ENCODE measurements around the gene SLC43A3.
"Not testable (repeated sequence)": the region's sequence is repeated elsewhere in the genome, so short reads cannot be mapped to it uniquely, and the experiment has no call there.

SLC43A3 gene

GRCh38 chr11:57459164-57460021 is 32.5 kb upstream of the SLC43A3 start:
- no peak for DNase-seq

- DNase-seq = no peak
Observed at GRCh38 chr11:57458410-57459163, 31.7 kb upstream of the SLC43A3 start.

GRCh38 chr11:57458060-57458409 is 31.1 kb upstream of the SLC43A3 start:
- no peak for DNase-seq

- DNase-seq = no peak
Observed at GRCh38 chr11:57457643-57458023, 30.7 kb upstream of the SLC43A3 start.

- no peak for DNase-seq
Observed at GRCh38 chr11:57456960-57457642, 30.2 kb upstream of the SLC43A3 start.

- no peak for DNase-seq
Observed at GRCh38 chr11:57453543-57454177, 26.7 kb upstream of the SLC43A3 start.

- no peak for DNase-seq
Observed at GRCh38 chr11:57446055-57446454, 19.1 kb upstream of the SLC43A3 start.

GRCh38 chr11:57445122-57445394 is 18.1 kb upstream of the SLC43A3 start:
- DNase-seq = not testable (repeated sequence)

- no peak for DNase-seq
Observed at GRCh38 chr11:57444362-57445121, 17.6 kb upstream of the SLC43A3 start.

- no peak for DNase-seq
Observed at GRCh38 chr11:57440744-57441414, 14.0 kb upstream of the SLC43A3 start.

- DNase-seq = no peak
Observed at GRCh38 chr11:57439786-57440185, 12.9 kb upstream of the SLC43A3 start.

GRCh38 chr11:57438345-57439285 is 11.7 kb upstream of the SLC43A3 start:
- no peak for DNase-seq

GRCh38 chr11:57436031-57436430 is 9.1 kb upstream of the SLC43A3 start:
- DNase-seq = no peak

- no peak for DNase-seq
Observed at GRCh38 chr11:57434640-57435546, 8.0 kb upstream of the SLC43A3 start.

- no peak for DNase-seq
Observed at GRCh38 chr11:57432714-57433163, 5.8 kb upstream of the SLC43A3 start.

GRCh38 chr11:57432149-57432561 is 5.2 kb upstream of the SLC43A3 start:
- no peak for DNase-seq

- no peak for DNase-seq
Observed at GRCh38 chr11:57430952-57431351, 4.0 kb upstream of the SLC43A3 start.

- DNase-seq = no peak
Observed at GRCh38 chr11:57429946-57430345, 3.0 kb upstream of the SLC43A3 start.

GRCh38 chr11:57428643-57429042 is 1.7 kb upstream of the SLC43A3 start:
- no peak for DNase-seq

- no peak for DNase-seq
Observed at GRCh38 chr11:57427727-57428082, 784 bp upstream of the SLC43A3 start.
